Measurements from ENCODE around the gene PRKAR2A. TPM values are rescaled to one million over a fixed set of nuclear protein-coding genes. Genes with fewer than 3 reads are reported as not detected.

PRKAR2A gene
- total RNA-seq, 4 donors from 2014 or later = 62.2 to 97.1 (median 80.2) TPM

GRCh38 chr3:48881652-48882114 is 34.0 kb upstream of the PRKAR2A start:
- no peak overlapping the region for H3K4me3 ChIP-seq
- H3K27ac ChIP-seq = peak overlapping the region in 3 of 4 donors; percentile 35 to 72 (median 68)
- ATAC-seq = peak; percentile 61 to 90
- no peaks in the 10 kb centered on the region for H3K9me3 ChIP-seq
- H3K27me3 ChIP-seq = no peaks in the 10 kb centered on the region
- intact Hi-C loops (cut with DNase I; ENCODE audit: low total_unique reads) (no loop called here), in situ Hi-C loops (cut with MboI; ENCODE audit: low sequenced_read_pairs in 4 of 4) (no loop called here)
- TF ChIP-seq CTCF (IDR thresholded peaks at IDR 0.05 in 4 of 5, conservative IDR thresholded peaks at IDR 0.05 in 1 of 5) (no peak), POLR2A (IDR thresholded peaks at IDR 0.05) (no peak)
- peaks cover 0 to 36% of the 10 kb centered on the region in 2 donors for H3K36me3 ChIP-seq
- DNase-seq = no peak
- peaks cover 17 to 18% of the 10 kb centered on the region in 2 donors for H3K4me1 ChIP-seq

- DNase-seq (no peak), ATAC-seq (no peak)
- Histone ChIP-seq H3K36me3 (peaks cover 0 to 36% of the 10 kb centered on the region in 2 donors), H3K9me3 (no peaks in the 10 kb centered on the region), H3K27ac (peak overlapping the region in 2 of 4 donors; percentile 35 to 72), H3K27me3 (no peaks in the 10 kb centered on the region), H3K4me1 (peaks cover 17 to 18% of the 10 kb centered on the region in 2 donors), H3K4me3 (no peak overlapping the region)
- TF ChIP-seq POLR2A (IDR thresholded peaks at IDR 0.05) (no peak), CTCF (IDR thresholded peaks at IDR 0.05 in 4 of 5, conservative IDR thresholded peaks at IDR 0.05 in 1 of 5) (no peak)
- in situ Hi-C loops (cut with MboI; ENCODE audit: low sequenced_read_pairs in 4 of 4) (no loop called here), intact Hi-C loops (cut with DNase I; ENCODE audit: low total_unique reads) (no loop called here)
Observed at GRCh38 chr3:48881006-48881405, 33.3 kb upstream of the PRKAR2A start.

GRCh38 chr3:48879994-48880377 is 32.3 kb upstream of the PRKAR2A start:
- peaks cover 17 to 18% of the 10 kb centered on the region in 2 donors for H3K4me1 ChIP-seq
- no peak for ATAC-seq
- no peaks in the 10 kb centered on the region for H3K9me3 ChIP-seq
- in situ Hi-C loops (cut with MboI; ENCODE audit: low sequenced_read_pairs in 4 of 4) = no loop called here
- TF ChIP-seq POLR2A (IDR thresholded peaks at IDR 0.05) (no peak), CTCF (IDR thresholded peaks at IDR 0.05 in 4 of 5, conservative IDR thresholded peaks at IDR 0.05 in 1 of 5) (no peak)
- H3K27me3 ChIP-seq = no peaks in the 10 kb centered on the region
- peaks cover 0 to 33% of the 10 kb centered on the region in 2 donors for H3K36me3 ChIP-seq
- intact Hi-C loops (cut with DNase I; ENCODE audit: low total_unique reads) = no loop called here
- no peak overlapping the region for H3K4me3 ChIP-seq
- DNase-seq = no peak
- no peak overlapping the region for H3K27ac ChIP-seq

GRCh38 chr3:48879307-48879993 is 31.8 kb upstream of the PRKAR2A start:
- intact Hi-C loops (cut with DNase I; ENCODE audit: low total_unique reads) = no loop called here
- no peak for ATAC-seq
- Histone ChIP-seq H3K4me1 (peaks cover 17 to 18% of the 10 kb centered on the region in 2 donors), H3K9me3 (no peaks in the 10 kb centered on the region), H3K36me3 (peaks cover 0 to 29% of the 10 kb centered on the region in 2 donors), H3K27me3 (no peaks in the 10 kb centered on the region), H3K4me3 (no peak overlapping the region), H3K27ac (no peak overlapping the region)
- TF ChIP-seq POLR2A (IDR thresholded peaks at IDR 0.05) = no peak
- TF ChIP-seq CTCF (IDR thresholded peaks at IDR 0.05 in 4 of 5, conservative IDR thresholded peaks at IDR 0.05 in 1 of 5) = no peak
- no peak for DNase-seq
- in situ Hi-C loops (cut with MboI; ENCODE audit: low sequenced_read_pairs in 4 of 4) = no loop called here

Data from gastrocnemius medialis (tissue), 4 donors.